Epithelial cell of esophagus (primary cell): ENCODE results near the gene SFSWAP.
A peak's percentile ranks its signal among the peaks of the same experiment; 100 is the strongest.

Experiments
- DNase-seq: peaks from one replicate; pipeline ENCODE4 v3.0.0; 2010; ENCODE audit warnings: low read depth
- H3K4me3 ChIP-seq: 2 replicates; pipeline ENCODE4 v1.5.1; 2011; ENCODE audit warnings: mild to moderate bottlenecking, low read length, control low read depth
- TF ChIP-seq, protein P1 (sequence below): IDR thresholded peaks from 2 replicates; pipeline ENCODE4 v1.5.1; 2011; ENCODE audit warnings: low read depth, mild to moderate bottlenecking, low read length, control low read depth, inconsistent platforms; ENCODE audit not compliant: insufficient read depth; ENCODE audit errors: missing control alignments

The SFSWAP gene

DNA sequence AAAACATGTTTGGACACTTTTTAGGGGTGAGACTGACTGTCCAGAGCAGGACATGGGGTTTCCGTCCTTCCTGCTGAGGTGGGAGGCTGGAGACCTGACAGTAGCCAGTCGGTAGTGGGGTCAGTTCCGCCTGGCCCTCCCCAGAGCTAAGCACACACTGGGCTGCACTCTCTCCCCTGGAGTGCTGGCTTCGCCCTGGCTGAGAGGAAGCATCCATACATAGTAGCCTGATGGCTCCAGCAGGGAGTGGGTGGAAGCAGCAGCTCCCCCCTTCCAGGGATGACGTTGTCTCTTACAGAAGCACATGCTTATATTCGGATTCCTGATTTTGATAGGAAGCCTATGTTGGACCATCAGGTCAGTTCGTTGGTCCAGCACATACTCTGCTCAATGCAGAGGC is 40.4 kb downstream of the SFSWAP start:
- TF ChIP-seq, protein P1, sequence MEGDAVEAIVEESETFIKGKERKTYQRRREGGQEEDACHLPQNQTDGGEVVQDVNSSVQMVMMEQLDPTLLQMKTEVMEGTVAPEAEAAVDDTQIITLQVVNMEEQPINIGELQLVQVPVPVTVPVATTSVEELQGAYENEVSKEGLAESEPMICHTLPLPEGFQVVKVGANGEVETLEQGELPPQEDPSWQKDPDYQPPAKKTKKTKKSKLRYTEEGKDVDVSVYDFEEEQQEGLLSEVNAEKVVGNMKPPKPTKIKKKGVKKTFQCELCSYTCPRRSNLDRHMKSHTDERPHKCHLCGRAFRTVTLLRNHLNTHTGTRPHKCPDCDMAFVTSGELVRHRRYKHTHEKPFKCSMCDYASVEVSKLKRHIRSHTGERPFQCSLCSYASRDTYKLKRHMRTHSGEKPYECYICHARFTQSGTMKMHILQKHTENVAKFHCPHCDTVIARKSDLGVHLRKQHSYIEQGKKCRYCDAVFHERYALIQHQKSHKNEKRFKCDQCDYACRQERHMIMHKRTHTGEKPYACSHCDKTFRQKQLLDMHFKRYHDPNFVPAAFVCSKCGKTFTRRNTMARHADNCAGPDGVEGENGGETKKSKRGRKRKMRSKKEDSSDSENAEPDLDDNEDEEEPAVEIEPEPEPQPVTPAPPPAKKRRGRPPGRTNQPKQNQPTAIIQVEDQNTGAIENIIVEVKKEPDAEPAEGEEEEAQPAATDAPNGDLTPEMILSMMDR, result no peak
- no peak for DNase-seq
- H3K4me3 ChIP-seq, result no peak overlapping the region

DNA sequence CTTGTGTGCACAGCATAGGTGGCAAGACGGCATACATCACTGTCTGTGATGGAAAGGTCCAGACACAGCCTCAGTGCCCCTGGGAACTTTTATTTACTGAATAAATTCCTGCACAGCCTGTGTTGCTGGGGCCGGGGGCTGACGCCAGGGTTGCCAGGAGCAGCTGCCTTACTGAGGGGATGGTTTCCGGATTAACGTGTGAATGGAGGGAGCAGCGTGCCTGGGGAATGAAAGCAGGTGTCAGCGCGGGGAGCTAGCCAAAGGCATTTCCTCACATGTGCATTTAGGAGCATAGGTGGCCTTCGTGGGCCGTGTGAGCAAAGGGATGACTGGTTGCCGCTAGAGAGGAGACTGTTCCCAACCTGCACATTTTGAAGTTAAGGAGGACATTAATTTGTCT is 41.6 kb downstream of the SFSWAP start:
- TF ChIP-seq, protein P1, result no peak
- DNase-seq, result no peak

DNA sequence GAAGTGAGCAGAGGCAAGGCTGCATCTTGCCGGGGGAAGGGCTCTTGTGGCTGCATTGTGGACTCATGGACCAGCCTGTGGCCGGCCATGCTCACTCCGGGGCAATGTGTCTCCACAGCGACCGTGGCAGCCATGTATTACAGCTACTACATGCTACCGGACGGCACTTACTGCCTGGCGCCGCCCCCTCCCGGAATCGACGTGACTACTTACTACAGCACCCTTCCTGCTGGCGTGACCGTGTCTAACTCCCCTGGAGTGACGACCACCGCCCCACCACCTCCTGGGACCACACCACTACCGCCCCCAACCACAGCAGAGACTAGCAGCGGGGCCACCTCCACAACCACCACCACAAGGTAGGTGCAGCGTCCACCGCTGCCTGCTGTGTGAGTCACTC is 42.1 kb downstream of the SFSWAP start:
- TF ChIP-seq, protein P1, result no peak
- no peak overlapping the region for H3K4me3 ChIP-seq
- no peak for DNase-seq

More for the DNA sequence above, 41.6 kb downstream of the SFSWAP start:
- H3K4me3 ChIP-seq, result no peak overlapping the region

DNA sequence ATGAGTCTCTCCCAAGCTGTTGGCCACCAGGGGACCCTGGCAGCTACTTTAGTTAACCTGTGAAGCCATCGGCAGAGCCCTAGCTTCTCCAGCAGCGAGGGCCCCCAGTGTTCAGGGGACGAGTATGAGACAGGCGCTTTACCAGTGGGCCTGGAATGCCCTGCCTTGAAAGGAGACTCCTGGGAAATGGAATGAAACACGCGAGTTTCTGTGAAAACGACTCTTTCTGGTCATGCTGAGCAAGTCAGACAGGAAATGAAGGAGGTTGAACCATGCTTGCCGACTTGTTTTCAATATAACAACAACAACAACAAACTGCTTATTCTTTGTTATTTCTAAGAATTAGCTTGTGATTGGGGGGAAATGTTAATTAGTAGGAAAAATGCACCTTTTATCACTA is 42.9 kb downstream of the SFSWAP start:
- no peak overlapping the region for H3K4me3 ChIP-seq
- DNase-seq, result no peak
- TF ChIP-seq, protein P1, result no peak

DNA sequence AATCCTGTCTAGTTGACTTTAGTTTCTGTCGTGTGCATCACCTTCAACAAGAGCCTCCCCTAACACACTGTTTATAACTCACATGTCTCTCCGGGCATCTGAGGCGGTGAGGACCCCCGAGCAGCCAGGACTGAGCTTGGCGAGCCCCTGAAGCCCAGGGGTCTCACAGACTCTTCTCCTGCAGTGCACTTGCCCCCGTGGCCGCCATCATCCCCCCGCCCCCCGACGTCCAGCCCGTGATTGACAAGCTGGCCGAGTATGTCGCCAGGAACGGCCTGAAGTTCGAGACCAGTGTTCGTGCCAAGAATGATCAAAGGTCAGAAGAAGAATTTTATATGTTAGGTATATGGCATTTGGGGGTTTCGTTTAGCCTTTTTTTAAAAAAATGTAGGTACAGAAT is 43.3 kb downstream of the SFSWAP start:
- H3K4me3 ChIP-seq, result no peak overlapping the region
- TF ChIP-seq, protein P1, result no peak
- no peak for DNase-seq

DNA sequence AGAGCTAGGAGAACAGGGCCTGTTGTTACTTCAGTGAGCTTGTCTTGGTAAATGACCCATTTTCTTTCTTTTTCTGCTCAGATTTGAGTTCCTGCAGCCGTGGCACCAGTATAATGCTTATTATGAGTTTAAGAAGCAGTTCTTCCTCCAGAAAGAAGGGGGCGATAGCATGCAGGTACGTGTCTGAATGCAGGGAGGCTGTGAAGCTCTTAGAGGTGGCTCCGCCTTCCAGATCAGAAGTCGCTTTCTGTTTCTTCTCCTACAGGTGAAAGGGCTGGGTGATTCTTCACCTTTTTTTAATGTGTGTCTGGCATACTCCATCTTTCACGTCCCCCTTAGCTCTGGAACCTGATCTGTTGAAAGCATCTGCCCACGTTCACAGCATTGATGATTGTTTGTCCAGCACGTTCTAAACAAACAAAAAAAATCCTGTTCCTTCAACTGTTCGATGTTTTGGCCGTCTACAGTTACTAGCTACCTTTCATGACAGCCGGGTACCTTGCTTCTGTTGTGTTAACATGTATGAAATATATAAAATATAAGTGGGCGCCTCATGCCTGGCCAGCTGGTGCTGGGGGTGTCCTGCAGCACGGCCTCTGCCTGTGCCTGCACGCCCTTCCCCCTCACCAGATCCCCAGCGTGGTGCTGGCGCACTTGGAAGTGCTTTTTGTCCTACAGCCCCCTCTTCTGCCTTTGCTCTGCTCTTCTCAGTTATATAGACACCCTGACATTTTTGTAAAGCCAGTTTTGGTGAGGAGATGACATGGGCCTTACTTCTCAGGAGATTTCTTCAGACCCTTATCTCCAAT is 44.6 kb downstream of the SFSWAP start:
- TF ChIP-seq, protein P1, result peak; percentile 56
- peak; percentile 46 for DNase-seq
- H3K4me3 ChIP-seq, result no peak overlapping the region

DNA sequence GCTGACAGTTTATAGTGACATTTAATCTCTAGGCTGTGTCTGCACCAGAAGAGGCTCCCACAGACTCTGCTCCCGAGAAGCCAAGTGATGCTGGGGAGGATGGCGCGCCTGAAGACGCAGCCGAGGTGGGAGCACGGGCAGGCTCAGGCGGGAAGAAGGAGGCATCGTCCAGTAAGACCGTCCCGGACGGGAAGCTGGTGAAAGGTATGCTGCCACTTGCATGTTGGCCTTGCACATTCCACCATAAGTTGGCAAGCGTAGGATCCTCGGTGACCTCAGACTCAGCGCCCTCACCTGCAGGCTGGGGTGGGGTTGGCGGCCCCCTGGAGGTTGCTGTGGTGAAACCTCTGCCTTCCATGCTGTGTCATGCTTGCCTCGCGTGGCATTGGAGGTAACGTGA is 45.6 kb downstream of the SFSWAP start:
- no peak overlapping the region for H3K4me3 ChIP-seq
- DNase-seq, result no peak
- TF ChIP-seq, protein P1, result no peak
